ENCODE results near the gene CENPM. TPM values are rescaled to one million over a fixed set of nuclear protein-coding genes. Genes with fewer than 3 reads are reported as not detected.

Gene CENPM
- total RNA-seq, 1 experiment from 2014 or later: 69.3 TPM

GRCh38 chr22:41934284-41935014, 12.5 kb downstream of the CENPM start:
- H3K27ac Mint-ChIP-seq (ENCODE audit: unreplicated experiment): no peak overlapping the region
- intact Hi-C loops (cut with micrococcal nuclease; ENCODE audit: unreplicated experiment): no loop called here
- DNase-seq: no peak
- H3K4me3 Mint-ChIP-seq (ENCODE audit: low read depth, unreplicated experiment): no peak overlapping the region
- H3K9me3 Mint-ChIP-seq (ENCODE audit: low read depth, unreplicated experiment): no peaks in the 10 kb centered on the region
- peaks cover 3% of the 10 kb centered on the region for H3K4me1 Mint-ChIP-seq (ENCODE audit: low read depth, unreplicated experiment)
- no TSS peak for BruUV-seq (replicated peaks)
- H3K36me3 Mint-ChIP-seq (ENCODE audit: insufficient read depth, unreplicated experiment): peaks cover 30% of the 10 kb centered on the region
- CTCF ChIA-PET: interaction anchor here (0.7 kb wide), 1 partner anchor 9 kb away, joined by 3 read pairs; no protein-coding TSS in a partner anchor
- no peaks in the 10 kb centered on the region for H3K27me3 Mint-ChIP-seq (ENCODE audit: unreplicated experiment)
- TF ChIP-seq CTCF (IDR thresholded peaks at IDR 0.05; ENCODE audit: unreplicated experiment): no peak

- Mint-ChIP-seq H3K4me1 (ENCODE audit: low read depth, unreplicated experiment) (no peaks in the 10 kb centered on the region), H3K4me3 (ENCODE audit: low read depth, unreplicated experiment) (no peak overlapping the region), H3K27ac (ENCODE audit: unreplicated experiment) (no peak overlapping the region), H3K36me3 (ENCODE audit: insufficient read depth, unreplicated experiment) (peaks cover 32% of the 10 kb centered on the region), H3K9me3 (ENCODE audit: low read depth, unreplicated experiment) (no peaks in the 10 kb centered on the region), H3K27me3 (ENCODE audit: unreplicated experiment) (peaks cover 2% of the 10 kb centered on the region)
- no TSS peak for BruUV-seq (replicated peaks)
- intact Hi-C loops (cut with micrococcal nuclease; ENCODE audit: unreplicated experiment): no loop called here
- no peak for TF ChIP-seq CTCF (IDR thresholded peaks at IDR 0.05; ENCODE audit: unreplicated experiment)
- no peak for DNase-seq
- CTCF ChIA-PET: interaction anchor here (0.7 kb wide), 1 partner anchor 8 kb away, joined by 3 read pairs; no protein-coding TSS in a partner anchor
Measured at GRCh38 chr22:41933411-41934177, 13.4 kb downstream of the CENPM start.

DNA sequence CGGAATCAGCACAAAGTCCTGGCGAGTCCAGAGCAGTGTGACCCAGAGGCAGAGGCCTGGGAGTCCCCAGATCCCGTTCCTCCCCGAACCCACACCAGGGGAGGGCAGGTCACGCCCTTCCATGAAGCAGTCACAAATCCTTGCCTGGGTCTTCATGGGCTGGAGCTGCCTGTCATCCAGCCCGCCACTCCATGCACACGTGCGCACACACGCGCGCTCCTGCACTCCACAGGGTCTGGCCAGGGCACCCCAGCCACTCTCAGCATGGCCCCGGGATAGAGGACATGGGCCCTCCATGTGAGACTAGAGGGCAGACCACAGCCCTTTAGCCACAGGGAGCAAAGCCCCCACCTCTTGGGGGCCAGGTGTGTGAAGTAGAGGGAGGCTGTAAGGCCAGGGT, 14.6 kb downstream of the CENPM start:
- TF ChIP-seq CTCF (IDR thresholded peaks at IDR 0.05; ENCODE audit: unreplicated experiment): no peak
- CTCF ChIA-PET: no interaction called here
- Mint-ChIP-seq H3K4me1 (ENCODE audit: low read depth, unreplicated experiment) (no peaks in the 10 kb centered on the region), H3K4me3 (ENCODE audit: low read depth, unreplicated experiment) (no peak overlapping the region), H3K36me3 (ENCODE audit: insufficient read depth, unreplicated experiment) (peaks cover 36% of the 10 kb centered on the region), H3K9me3 (ENCODE audit: low read depth, unreplicated experiment) (no peaks in the 10 kb centered on the region), H3K27me3 (ENCODE audit: unreplicated experiment) (peaks cover 14% of the 10 kb centered on the region), H3K27ac (ENCODE audit: unreplicated experiment) (peak overlapping the region; percentile 36)
- DNase-seq: no peak
- BruUV-seq (replicated peaks): no TSS peak
- intact Hi-C loops (cut with micrococcal nuclease; ENCODE audit: unreplicated experiment): no loop called here

GRCh38 chr22:41931701-41932269, 15.2 kb downstream of the CENPM start:
- BruUV-seq (replicated peaks): no TSS peak
- no peak for DNase-seq

More at GRCh38 chr22:41931701-41932269, 15.2 kb downstream of the CENPM start:
- Mint-ChIP-seq H3K27ac (ENCODE audit: unreplicated experiment) (no peak overlapping the region), H3K4me1 (ENCODE audit: low read depth, unreplicated experiment) (no peaks in the 10 kb centered on the region), H3K9me3 (ENCODE audit: low read depth, unreplicated experiment) (no peaks in the 10 kb centered on the region), H3K27me3 (ENCODE audit: unreplicated experiment) (peaks cover 20% of the 10 kb centered on the region), H3K36me3 (ENCODE audit: insufficient read depth, unreplicated experiment) (peaks cover 36% of the 10 kb centered on the region), H3K4me3 (ENCODE audit: low read depth, unreplicated experiment) (no peak overlapping the region)
- CTCF ChIA-PET: no interaction called here
- intact Hi-C loops (cut with micrococcal nuclease; ENCODE audit: unreplicated experiment): no loop called here
- no peak for TF ChIP-seq CTCF (IDR thresholded peaks at IDR 0.05; ENCODE audit: unreplicated experiment)

Data from Calu3 (cell line).